ENCODE data around the gene IGDCC3. TPM values are rescaled to one million over a fixed set of nuclear protein-coding genes. Genes with fewer than 3 reads are reported as not detected.
A peak's percentile ranks its signal among the peaks of the same experiment; 100 is the strongest.

Gene IGDCC3
- total RNA-seq = 0.13 to 0.31 TPM (median 0.27 TPM) in 3 replicates
- long read RNA-seq, full-length matches to known transcripts = 1 of 1 reads
- long read RNA-seq, partial matches to known transcripts = 0 of 1 reads
- long read RNA-seq, other reads (novel, unspliced or antisense) = 0 of 1 reads

DNA sequence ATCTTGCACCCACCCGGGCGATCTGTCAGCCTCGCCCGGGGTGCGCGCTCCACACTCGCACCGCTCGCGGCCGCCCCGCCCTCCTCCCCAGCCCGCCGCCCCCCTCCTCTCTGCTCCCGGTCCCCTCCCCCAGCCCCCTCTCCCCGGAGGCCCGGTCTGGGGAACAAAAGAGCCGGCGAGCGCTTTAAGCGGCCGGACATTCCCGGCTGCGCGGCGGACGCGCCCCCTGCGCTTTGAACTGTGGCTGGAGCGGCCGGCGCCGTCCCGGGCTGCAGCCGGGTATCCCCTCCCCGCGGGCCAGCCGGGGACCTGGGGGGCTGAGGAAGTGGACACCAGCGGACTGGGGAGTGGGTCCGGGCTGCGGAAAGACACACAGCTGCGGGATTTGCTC, at the start of gene IGDCC3:
Gene IGDCC3, minus strand, starts transcription at position 27 of the 391 bp plus-strand sequence. CDS start 214 bp downstream, outside the sequence.
- H3K4me3 Mint-ChIP-seq (ENCODE audit: unreplicated experiment) = peak within 1 kb of the TSS; percentile 77
- peaks cover 16% of the 10 kb centered on the region for H3K4me1 Mint-ChIP-seq (ENCODE audit: low read depth)
- peak; percentile 73 for DNase-seq (ENCODE audit: low spot score)
- H3K36me3 Mint-ChIP-seq (ENCODE audit: low read depth) = peaks cover 9% of the 10 kb centered on the region
- H3K9me3 Mint-ChIP-seq (ENCODE audit: low read depth) = no peaks in the 10 kb centered on the region
- peak within 1 kb of the TSS; percentile 32 for H3K27ac Mint-ChIP-seq (ENCODE audit: unreplicated experiment)
- H3K27me3 Mint-ChIP-seq (ENCODE audit: low read depth) = peaks cover 31% of the 10 kb centered on the region
- TF ChIP-seq, protein P1, sequence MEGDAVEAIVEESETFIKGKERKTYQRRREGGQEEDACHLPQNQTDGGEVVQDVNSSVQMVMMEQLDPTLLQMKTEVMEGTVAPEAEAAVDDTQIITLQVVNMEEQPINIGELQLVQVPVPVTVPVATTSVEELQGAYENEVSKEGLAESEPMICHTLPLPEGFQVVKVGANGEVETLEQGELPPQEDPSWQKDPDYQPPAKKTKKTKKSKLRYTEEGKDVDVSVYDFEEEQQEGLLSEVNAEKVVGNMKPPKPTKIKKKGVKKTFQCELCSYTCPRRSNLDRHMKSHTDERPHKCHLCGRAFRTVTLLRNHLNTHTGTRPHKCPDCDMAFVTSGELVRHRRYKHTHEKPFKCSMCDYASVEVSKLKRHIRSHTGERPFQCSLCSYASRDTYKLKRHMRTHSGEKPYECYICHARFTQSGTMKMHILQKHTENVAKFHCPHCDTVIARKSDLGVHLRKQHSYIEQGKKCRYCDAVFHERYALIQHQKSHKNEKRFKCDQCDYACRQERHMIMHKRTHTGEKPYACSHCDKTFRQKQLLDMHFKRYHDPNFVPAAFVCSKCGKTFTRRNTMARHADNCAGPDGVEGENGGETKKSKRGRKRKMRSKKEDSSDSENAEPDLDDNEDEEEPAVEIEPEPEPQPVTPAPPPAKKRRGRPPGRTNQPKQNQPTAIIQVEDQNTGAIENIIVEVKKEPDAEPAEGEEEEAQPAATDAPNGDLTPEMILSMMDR (IDR thresholded peaks at IDR 0.05) = no peak

DNA sequence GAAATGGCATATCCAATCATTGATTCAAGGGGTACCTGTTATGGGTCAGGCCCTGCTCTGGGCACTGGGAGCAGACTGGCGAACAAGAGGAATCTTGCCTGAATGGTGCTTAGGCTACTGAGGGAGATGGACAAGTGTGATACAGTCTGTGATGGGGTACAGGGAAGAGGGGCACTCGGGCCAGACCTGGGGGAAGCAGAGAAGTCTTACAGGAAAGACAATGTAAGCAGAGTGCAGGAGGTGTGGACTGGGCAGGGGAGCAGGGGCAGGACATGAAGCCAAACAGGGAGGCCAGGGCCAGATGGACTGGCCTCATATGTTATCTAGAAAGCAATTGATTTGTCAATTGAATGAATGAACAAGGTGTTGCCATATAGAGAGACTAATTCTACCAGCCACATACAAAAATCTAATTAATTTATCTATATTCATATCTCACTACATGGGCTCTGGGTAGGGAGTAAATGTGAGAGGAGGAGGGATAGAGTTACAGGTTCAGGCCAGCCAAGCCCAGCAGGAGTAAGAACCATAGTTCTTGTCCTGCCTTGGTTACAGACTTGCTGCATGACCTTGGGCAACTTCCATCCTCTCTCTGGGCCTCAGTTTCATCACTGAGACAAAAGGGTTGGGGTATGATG, 48.5 kb upstream of the IGDCC3 start:
- TF ChIP-seq, protein P1 (IDR thresholded peaks at IDR 0.05) = no peak
- Mint-ChIP-seq H3K4me1 (ENCODE audit: low read depth) (peaks cover 7% of the 10 kb centered on the region), H3K4me3 (ENCODE audit: unreplicated experiment) (no peak overlapping the region), H3K36me3 (ENCODE audit: low read depth) (no peaks in the 10 kb centered on the region), H3K9me3 (ENCODE audit: low read depth) (no peaks in the 10 kb centered on the region), H3K27ac (ENCODE audit: unreplicated experiment) (no peak overlapping the region), H3K27me3 (ENCODE audit: low read depth) (no peaks in the 10 kb centered on the region)
- no peak for DNase-seq (ENCODE audit: low spot score)

DNA sequence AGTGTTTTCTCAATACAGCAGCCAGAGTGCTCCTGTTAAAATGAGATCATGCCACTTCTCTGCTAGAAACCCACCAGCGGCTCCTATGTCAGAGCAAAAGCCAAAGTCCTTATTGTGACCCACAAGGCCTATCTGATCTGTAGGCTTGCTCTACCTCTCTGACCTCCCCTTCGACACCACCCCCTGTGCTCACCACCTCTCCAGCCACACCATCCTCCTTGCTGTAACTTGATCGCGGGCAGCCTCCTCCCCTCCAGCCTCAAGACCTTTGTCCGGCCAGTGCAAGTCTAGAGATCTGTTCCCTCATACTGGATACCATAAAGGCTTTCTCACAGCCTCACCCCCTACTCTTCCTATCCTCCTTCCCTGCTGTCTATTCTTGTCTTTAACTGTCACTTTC, 46.9 kb upstream of the IGDCC3 start:
- peaks cover 1% of the 10 kb centered on the region for H3K36me3 Mint-ChIP-seq (ENCODE audit: low read depth)
- H3K4me3 Mint-ChIP-seq (ENCODE audit: unreplicated experiment) = no peak overlapping the region
- TF ChIP-seq, protein P1 (IDR thresholded peaks at IDR 0.05) = no peak
- H3K27me3 Mint-ChIP-seq (ENCODE audit: low read depth) = no peaks in the 10 kb centered on the region
- no peak for DNase-seq (ENCODE audit: low spot score)
- H3K27ac Mint-ChIP-seq (ENCODE audit: unreplicated experiment) = no peak overlapping the region
- no peaks in the 10 kb centered on the region for H3K9me3 Mint-ChIP-seq (ENCODE audit: low read depth)
- H3K4me1 Mint-ChIP-seq (ENCODE audit: low read depth) = peaks cover 22% of the 10 kb centered on the region

DNA sequence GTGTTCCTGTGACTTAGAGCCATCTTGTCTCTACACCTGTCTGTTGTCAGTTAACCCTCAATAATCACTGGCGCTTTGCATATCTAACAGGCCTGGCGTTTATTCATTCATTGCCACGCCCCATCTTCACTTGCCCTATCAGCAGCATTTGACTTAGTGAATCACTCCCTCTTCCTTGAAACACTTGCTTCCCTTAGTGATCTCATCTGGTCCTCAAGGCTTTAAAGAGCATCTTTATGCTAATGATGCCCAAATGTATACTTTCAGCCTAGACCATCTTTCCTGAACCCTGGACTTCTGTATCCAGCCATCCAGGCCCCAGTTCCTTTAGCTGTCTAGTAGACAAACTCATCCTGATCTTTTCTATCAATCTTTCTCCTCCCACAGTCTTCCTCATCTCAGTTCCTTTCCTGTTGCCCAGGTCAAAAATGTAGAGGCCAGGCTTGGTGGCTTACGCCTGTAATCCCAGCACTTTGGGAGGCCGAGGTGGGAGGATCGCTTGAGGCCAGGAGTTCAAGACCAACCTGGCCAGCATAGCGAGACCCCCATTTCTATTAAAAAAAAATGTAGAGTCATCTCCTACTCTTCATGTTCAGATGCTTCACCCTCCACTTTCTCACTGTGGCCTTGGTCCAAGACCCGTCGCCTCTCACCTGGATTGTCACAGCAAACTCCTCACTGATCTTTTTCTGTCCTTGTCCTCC, 46.3 kb upstream of the IGDCC3 start:
- peaks cover 26% of the 10 kb centered on the region for H3K4me1 Mint-ChIP-seq (ENCODE audit: low read depth)
- H3K36me3 Mint-ChIP-seq (ENCODE audit: low read depth) = peaks cover 1% of the 10 kb centered on the region
- no peak overlapping the region for H3K27ac Mint-ChIP-seq (ENCODE audit: unreplicated experiment)
- peak overlapping the region; percentile 9 for H3K4me3 Mint-ChIP-seq (ENCODE audit: unreplicated experiment)
- no peak for DNase-seq (ENCODE audit: low spot score)
- H3K9me3 Mint-ChIP-seq (ENCODE audit: low read depth) = no peaks in the 10 kb centered on the region
- TF ChIP-seq, protein P1 (IDR thresholded peaks at IDR 0.05) = no peak
- no peaks in the 10 kb centered on the region for H3K27me3 Mint-ChIP-seq (ENCODE audit: low read depth)

GRCh38 chr15:65423150-65423975, 45.6 kb upstream of the IGDCC3 start:
- DNase-seq (ENCODE audit: low spot score) = peak; percentile 42
- H3K27ac Mint-ChIP-seq (ENCODE audit: unreplicated experiment) = peak overlapping the region; percentile 88
- peaks cover 1% of the 10 kb centered on the region for H3K36me3 Mint-ChIP-seq (ENCODE audit: low read depth)
- TF ChIP-seq, protein P1 (IDR thresholded peaks at IDR 0.05) = no peak
- no peaks in the 10 kb centered on the region for H3K27me3 Mint-ChIP-seq (ENCODE audit: low read depth)
- peak overlapping the region; percentile 88 for H3K4me3 Mint-ChIP-seq (ENCODE audit: unreplicated experiment)
- H3K4me1 Mint-ChIP-seq (ENCODE audit: low read depth) = peaks cover 33% of the 10 kb centered on the region
- H3K9me3 Mint-ChIP-seq (ENCODE audit: low read depth) = no peaks in the 10 kb centered on the region

All from chondrocyte (in vitro differentiated cells).